K562 (cell line): ENCODE measurements around the gene MICOS13. TPM values are rescaled to one million over a fixed set of nuclear protein-coding genes. Genes with fewer than 3 reads are reported as not detected.

Experiments
- CTBP1 ChIP-seq: fragments of 450-650 bp; IDR thresholded peaks from 2 replicates; pipeline ENCODE4 v1.6.1; 2016; ENCODE audit warnings: borderline replicate concordance
- FIP1L1 ChIP-seq: fragments of 200-400 bp; formaldehyde crosslinking; IDR thresholded peaks from 2 replicates; pipeline ENCODE4 v1.6.1; 2018; ENCODE audit warnings: mild to moderate bottlenecking, low read depth, low read length; ENCODE audit not compliant: poor library complexity, severe bottlenecking
- FOSL1 ChIP-seq: fragments of 200-800 bp; sonication (Bioruptor generic); conservative IDR thresholded peaks from 2 replicates; pipeline ENCODE4 v1.6.1; 2016; ENCODE audit warnings: missing genetic modification characterization, missing compliant biosample characterization
- GATAD2A ChIP-seq: fragments of 450-650 bp; IDR thresholded peaks from 2 replicates; pipeline ENCODE4 v1.6.1; 2017
- GTF2E2 ChIP-seq: fragments of 200-800 bp; sonication (Bioruptor generic); IDR thresholded peaks from 2 replicates; pipeline ENCODE4 v1.6.1; 2016; ENCODE audit warnings: missing genetic modification characterization, missing compliant biosample characterization
- HCFC1 ChIP-seq: IDR thresholded peaks from 2 replicates; pipeline ENCODE4 v1.6.1; 2012; ENCODE audit warnings: low read depth, low read length, improper control_type of control experiment
- KDM2B ChIP-seq: fragments of 250-450 bp; sonication (Bioruptor Pico); IDR thresholded peaks from 2 replicates; pipeline ENCODE4 v1.8.0; 2021; ENCODE audit warnings: mild to moderate bottlenecking, moderate library complexity
- MTA3 ChIP-seq: fragments of 450-650 bp; formaldehyde crosslinking; IDR thresholded peaks from 2 replicates; pipeline ENCODE4 v1.6.1; 2017; ENCODE audit warnings: mild to moderate bottlenecking, borderline replicate concordance
- NFE2L1 ChIP-seq: fragments of 450-650 bp; IDR thresholded peaks from 2 replicates; pipeline ENCODE4 v1.6.1; 2016; ENCODE audit warnings: missing genetic modification characterization, low read depth, mild to moderate bottlenecking, missing compliant biosample characterization, moderate library complexity, borderline replicate concordance
- NRF1 ChIP-seq, 2 experiments: fragments of 450-650 bp; IDR thresholded peaks in 1 of 2; conservative IDR thresholded peaks in 1 of 2; 2 replicates each; pipeline ENCODE4 v1.6.1; 2014; ENCODE audit warnings: mild to moderate bottlenecking in 2 of 2
- POLR2B ChIP-seq: fragments of 450-650 bp; IDR thresholded peaks from 2 replicates; pipeline ENCODE4 v1.6.1; 2018; ENCODE audit warnings: low read depth; ENCODE audit not compliant: partially characterized antibody
- SIN3B ChIP-seq: fragments of 450-650 bp; IDR thresholded peaks from 2 replicates; pipeline ENCODE4 v1.6.1; 2017; ENCODE audit warnings: low read depth, mild to moderate bottlenecking, moderate library complexity
- ZNF121 ChIP-seq: sonication (generic); formaldehyde crosslinking; conservative IDR thresholded peaks from 2 replicates; pipeline ENCODE4 v1.8.0; 2022; ENCODE audit warnings: missing genetic modification reagents
- polyA plus RNA-seq, 8 experiments: library from polyadenylated mRNA; depleted of rRNA in 4 of 8; stranded (reverse) in 5 of 8; unstranded in 3 of 8; fragments of >200 nt; fragmentation: Nextera tagmentation in 2 of 8; fragmentation: Illumina TruSeq in 1 of 8; extraction: Ambion mirVana in 2 of 8; extraction: Trizol in 1 of 8; gene quantifications; 2 replicates each; pipeline versions ENCODE4 v1.2.1 to v1.2.3, GENCODE V29; 2011 to 2014; ENCODE audit warnings: inconsistent platforms in 1 of 8, missing spikeins in 1 of 8
- total RNA-seq, 7 experiments: library from RNA; depleted of rRNA in 6 of 7; stranded (reverse); fragments of >200 nt in 6 of 7; fragmentation: Illumina TruSeq in 2 of 7; extraction: Trizol in 2 of 7; gene quantifications; 2 replicates each; pipeline versions ENCODE4 v1.2.1 to v1.2.3, GENCODE V29; 2011 to 2021; ENCODE audit warnings: low replicate concordance in 1 of 7
- TF ChIP-seq, protein P1 (sequence below): fragments of 250-450 bp; sonication (Bioruptor Pico); IDR thresholded peaks from 2 replicates; pipeline ENCODE4 v1.5.0; 2020; ENCODE audit warnings: mild to moderate bottlenecking, borderline replicate concordance
- TF ChIP-seq, protein P2 (sequence below): sonication (generic); formaldehyde crosslinking; IDR thresholded peaks from 2 replicates; pipeline ENCODE4 v1.8.0; 2022; ENCODE audit warnings: mild to moderate bottlenecking, missing genetic modification reagents
- TF ChIP-seq, protein P3 (sequence below): fragments of 450-650 bp; formaldehyde crosslinking; conservative IDR thresholded peaks from 2 replicates; pipeline ENCODE4 v1.4.0; 2022; ENCODE audit warnings: mild to moderate bottlenecking, missing genetic modification characterization
- TF ChIP-seq, protein P4 (sequence below): sonication (generic); formaldehyde crosslinking; IDR thresholded peaks from 2 replicates; pipeline ENCODE4 v1.8.1; 2023; ENCODE audit warnings: mild to moderate bottlenecking, missing genetic modification reagents

MICOS13 gene
- total and polyA plus RNA-seq, 9 of the 15 experiments (the other 6 are each of a cell fraction or from before 2014, with no cell fraction given): 15.5 to 220 (median 49.4) TPM

DNA sequence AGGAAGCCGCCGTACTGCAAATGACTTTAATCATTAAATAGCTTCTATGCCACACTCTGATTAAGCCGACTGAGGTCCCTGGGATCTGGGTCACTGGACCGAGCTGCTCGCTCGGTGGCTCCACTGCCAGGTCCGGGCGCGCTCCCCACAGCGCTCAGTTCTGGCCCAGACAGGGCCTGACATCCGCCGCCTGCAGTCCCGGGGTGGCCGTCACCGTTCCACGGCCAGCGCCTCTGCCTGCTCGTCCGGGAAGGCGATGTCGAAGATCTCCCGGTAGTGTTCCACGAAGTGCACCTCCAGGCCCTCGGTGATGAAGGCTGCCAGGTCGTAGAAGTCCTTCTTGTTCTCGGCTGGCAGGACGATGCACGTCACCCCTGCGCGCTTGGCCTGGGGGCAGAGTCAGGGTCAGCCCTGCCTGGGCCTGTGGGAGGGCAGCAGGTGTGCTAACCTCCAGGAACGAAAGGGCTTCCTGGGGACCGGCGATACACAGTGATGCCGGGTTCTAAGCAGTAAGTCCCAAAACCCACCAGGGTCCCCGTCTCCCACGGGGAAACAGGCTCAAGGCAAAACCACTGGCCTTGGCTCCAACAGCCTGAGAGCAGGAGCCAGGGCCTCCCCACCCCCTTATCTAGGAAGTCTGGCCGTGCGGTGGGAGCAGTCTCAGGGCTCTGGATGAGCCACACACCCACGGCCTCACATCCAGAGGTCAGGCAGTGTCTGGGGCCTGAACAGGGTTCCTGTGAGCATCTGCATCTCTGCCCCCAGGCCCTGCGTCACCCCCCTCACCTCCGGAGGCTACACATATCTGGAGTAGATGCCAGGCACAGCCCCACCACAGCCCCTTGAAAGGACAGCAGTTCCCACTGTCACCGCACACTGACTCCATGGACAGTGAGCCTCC lies 11.8 kb upstream of the MICOS13 start (continued):
- TF ChIP-seq NFE2L1 (tag): no peak
- peak; percentile 45; the same call in 1 of the 2 replicates for TF ChIP-seq MTA3
- no peak for TF ChIP-seq GTF2E2 (tag)
- 0 out of 2 replicates have a peak, but pooled peaks have one; percentile 16 for TF ChIP-seq SIN3B
- TF ChIP-seq NRF1 (conservative IDR thresholded peaks at IDR 0.05 in 1 of 2, IDR thresholded peaks at IDR 0.05 in 1 of 2): peak in 1 of 2 experiments; percentile 37; a peak in 1 of 4 replicates
- TF ChIP-seq, protein P1, sequence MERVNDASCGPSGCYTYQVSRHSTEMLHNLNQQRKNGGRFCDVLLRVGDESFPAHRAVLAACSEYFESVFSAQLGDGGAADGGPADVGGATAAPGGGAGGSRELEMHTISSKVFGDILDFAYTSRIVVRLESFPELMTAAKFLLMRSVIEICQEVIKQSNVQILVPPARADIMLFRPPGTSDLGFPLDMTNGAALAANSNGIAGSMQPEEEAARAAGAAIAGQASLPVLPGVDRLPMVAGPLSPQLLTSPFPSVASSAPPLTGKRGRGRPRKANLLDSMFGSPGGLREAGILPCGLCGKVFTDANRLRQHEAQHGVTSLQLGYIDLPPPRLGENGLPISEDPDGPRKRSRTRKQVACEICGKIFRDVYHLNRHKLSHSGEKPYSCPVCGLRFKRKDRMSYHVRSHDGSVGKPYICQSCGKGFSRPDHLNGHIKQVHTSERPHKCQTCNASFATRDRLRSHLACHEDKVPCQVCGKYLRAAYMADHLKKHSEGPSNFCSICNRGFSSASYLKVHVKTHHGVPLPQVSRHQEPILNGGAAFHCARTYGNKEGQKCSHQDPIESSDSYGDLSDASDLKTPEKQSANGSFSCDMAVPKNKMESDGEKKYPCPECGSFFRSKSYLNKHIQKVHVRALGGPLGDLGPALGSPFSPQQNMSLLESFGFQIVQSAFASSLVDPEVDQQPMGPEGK (CRISPR knock-in tag): no peak
- TF ChIP-seq ZNF121 (CRISPR knock-in tag): peak; percentile 79; the same call in 1 of the 2 replicates
- TF ChIP-seq, protein P2, sequence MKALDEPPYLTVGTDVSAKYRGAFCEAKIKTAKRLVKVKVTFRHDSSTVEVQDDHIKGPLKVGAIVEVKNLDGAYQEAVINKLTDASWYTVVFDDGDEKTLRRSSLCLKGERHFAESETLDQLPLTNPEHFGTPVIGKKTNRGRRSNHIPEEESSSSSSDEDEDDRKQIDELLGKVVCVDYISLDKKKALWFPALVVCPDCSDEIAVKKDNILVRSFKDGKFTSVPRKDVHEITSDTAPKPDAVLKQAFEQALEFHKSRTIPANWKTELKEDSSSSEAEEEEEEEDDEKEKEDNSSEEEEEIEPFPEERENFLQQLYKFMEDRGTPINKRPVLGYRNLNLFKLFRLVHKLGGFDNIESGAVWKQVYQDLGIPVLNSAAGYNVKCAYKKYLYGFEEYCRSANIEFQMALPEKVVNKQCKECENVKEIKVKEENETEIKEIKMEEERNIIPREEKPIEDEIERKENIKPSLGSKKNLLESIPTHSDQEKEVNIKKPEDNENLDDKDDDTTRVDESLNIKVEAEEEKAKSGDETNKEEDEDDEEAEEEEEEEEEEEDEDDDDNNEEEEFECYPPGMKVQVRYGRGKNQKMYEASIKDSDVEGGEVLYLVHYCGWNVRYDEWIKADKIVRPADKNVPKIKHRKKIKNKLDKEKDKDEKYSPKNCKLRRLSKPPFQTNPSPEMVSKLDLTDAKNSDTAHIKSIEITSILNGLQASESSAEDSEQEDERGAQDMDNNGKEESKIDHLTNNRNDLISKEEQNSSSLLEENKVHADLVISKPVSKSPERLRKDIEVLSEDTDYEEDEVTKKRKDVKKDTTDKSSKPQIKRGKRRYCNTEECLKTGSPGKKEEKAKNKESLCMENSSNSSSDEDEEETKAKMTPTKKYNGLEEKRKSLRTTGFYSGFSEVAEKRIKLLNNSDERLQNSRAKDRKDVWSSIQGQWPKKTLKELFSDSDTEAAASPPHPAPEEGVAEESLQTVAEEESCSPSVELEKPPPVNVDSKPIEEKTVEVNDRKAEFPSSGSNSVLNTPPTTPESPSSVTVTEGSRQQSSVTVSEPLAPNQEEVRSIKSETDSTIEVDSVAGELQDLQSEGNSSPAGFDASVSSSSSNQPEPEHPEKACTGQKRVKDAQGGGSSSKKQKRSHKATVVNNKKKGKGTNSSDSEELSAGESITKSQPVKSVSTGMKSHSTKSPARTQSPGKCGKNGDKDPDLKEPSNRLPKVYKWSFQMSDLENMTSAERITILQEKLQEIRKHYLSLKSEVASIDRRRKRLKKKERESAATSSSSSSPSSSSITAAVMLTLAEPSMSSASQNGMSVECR (CRISPR knock-in tag): peak; percentile 44; the same call in 1 of the 2 replicates
- 0 out of 2 replicates have a peak, but pooled peaks have one; percentile 7 for TF ChIP-seq KDM2B
- TF ChIP-seq, protein P3, sequence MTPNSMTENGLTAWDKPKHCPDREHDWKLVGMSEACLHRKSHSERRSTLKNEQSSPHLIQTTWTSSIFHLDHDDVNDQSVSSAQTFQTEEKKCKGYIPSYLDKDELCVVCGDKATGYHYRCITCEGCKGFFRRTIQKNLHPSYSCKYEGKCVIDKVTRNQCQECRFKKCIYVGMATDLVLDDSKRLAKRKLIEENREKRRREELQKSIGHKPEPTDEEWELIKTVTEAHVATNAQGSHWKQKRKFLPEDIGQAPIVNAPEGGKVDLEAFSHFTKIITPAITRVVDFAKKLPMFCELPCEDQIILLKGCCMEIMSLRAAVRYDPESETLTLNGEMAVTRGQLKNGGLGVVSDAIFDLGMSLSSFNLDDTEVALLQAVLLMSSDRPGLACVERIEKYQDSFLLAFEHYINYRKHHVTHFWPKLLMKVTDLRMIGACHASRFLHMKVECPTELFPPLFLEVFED (CRISPR knock-in tag): 0 out of 2 replicates have a peak, but pooled peaks have one; percentile 51
- no peak for TF ChIP-seq GATAD2A
- peak; percentile 93 for TF ChIP-seq FIP1L1
- TF ChIP-seq CTBP1: 0 out of 2 replicates have a peak, but pooled peaks have one; percentile 20
- TF ChIP-seq FOSL1 (tag): no peak
- TF ChIP-seq POLR2B: peak; percentile 49
- TF ChIP-seq, protein P4, sequence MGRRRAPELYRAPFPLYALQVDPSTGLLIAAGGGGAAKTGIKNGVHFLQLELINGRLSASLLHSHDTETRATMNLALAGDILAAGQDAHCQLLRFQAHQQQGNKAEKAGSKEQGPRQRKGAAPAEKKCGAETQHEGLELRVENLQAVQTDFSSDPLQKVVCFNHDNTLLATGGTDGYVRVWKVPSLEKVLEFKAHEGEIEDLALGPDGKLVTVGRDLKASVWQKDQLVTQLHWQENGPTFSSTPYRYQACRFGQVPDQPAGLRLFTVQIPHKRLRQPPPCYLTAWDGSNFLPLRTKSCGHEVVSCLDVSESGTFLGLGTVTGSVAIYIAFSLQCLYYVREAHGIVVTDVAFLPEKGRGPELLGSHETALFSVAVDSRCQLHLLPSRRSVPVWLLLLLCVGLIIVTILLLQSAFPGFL: 0 out of 2 replicates have a peak, but pooled peaks have one; percentile 27
- TF ChIP-seq HCFC1: no peak
